SK-N-SH (cell line): ENCODE data around the gene SCARB1. TPM values are rescaled to one million over a fixed set of nuclear protein-coding genes. Genes with fewer than 3 reads are reported as not detected.

ENCODE experiments used
- CTCF ChIA-PET: fragments of 300-600, 350-600 bp; formaldehyde crosslinking; extraction: SDS; loops from one replicate; lab custom pipeline; 2021; lab: Yijun Ruan, JAX
- POLR2A ChIA-PET: fragments of 350-600 bp; sonication (Branson Sonifier 250); formaldehyde crosslinking; extraction: SDS; loops from one replicate; lab custom pipeline; 2020; ENCODE audit warnings: antibody characterized with exemption, inconsistent platforms; lab: Yijun Ruan, JAX
- DNase-seq: peaks from one replicate; pipeline ENCODE4 v3.0.0; 2012
- H2AFZ ChIP-seq: fragments of 200-600 bp; sonication (generic); 2 replicates; pipeline ENCODE4 v1.8.1; 2016; ENCODE audit warnings: antibody characterized with exemption, mild to moderate bottlenecking, low read depth
- H3F3A ChIP-seq: fragments of 200-600 bp; sonication (generic); replicated peaks from 2 replicates; pipeline ENCODE3; 2016; ENCODE audit warnings: antibody characterized with exemption, mild to moderate bottlenecking; ENCODE audit not compliant: insufficient read depth
- H3K27ac ChIP-seq, 2 experiments: fragments of 200-500 bp in 1 of 2; fragments of 200-600 bp in 1 of 2; sonication (Bioruptor generic) in 1 of 2; sonication (generic), shearing (Covaris generic) in 1 of 2; 2 replicates each; pipeline versions ENCODE4 v1.5.1 to v1.6.1; 2014 to 2016; ENCODE audit warnings: low read depth in 2 of 2, inconsistent platforms in 1 of 2, low read length in 1 of 2, mild to moderate bottlenecking in 1 of 2, mixed read lengths in 1 of 2
- H3K27me3 ChIP-seq: fragments of 200-600 bp; sonication (generic), shearing (Covaris generic); 2 replicates; pipeline ENCODE4 v1.6.1; 2016; ENCODE audit warnings: mixed run types; ENCODE audit not compliant: insufficient read depth
- H3K36me3 ChIP-seq, 2 experiments: fragments of 200-500 bp in 1 of 2; fragments of 200-600 bp in 1 of 2; sonication (Bioruptor generic) in 1 of 2; sonication (generic) in 1 of 2; replicated peaks in 1 of 2; 2 replicates each; pipeline versions ENCODE3 to v1.5.1; 2014 to 2016; ENCODE audit warnings: low read length in 1 of 2, mild to moderate bottlenecking in 1 of 2; ENCODE audit not compliant: insufficient read depth in 2 of 2, control insufficient read depth in 1 of 2
- H3K4me1 ChIP-seq, 2 experiments: fragments of 200-500 bp in 1 of 2; fragments of 200-600 bp in 1 of 2; sonication (Bioruptor generic) in 1 of 2; sonication (generic), shearing (Covaris generic) in 1 of 2; 2 replicates each; pipeline versions ENCODE4 v1.5.1 to v1.6.1; 2014 to 2016; ENCODE audit warnings: low read depth in 1 of 2, low read length in 1 of 2, mixed run types in 1 of 2; ENCODE audit not compliant: insufficient read depth in 2 of 2, control insufficient read depth in 1 of 2
- H3K4me2 ChIP-seq: fragments of 200-600 bp; sonication (generic), shearing (Covaris generic); 2 replicates; pipeline ENCODE4 v1.6.1; 2017; ENCODE audit warnings: mixed run types
- H3K4me3 ChIP-seq, 2 experiments: fragments of 200-500 bp in 1 of 2; fragments of 200-600 bp in 1 of 2; sonication (Bioruptor generic) in 1 of 2; sonication (generic), shearing (Covaris generic) in 1 of 2; 2 replicates each; pipeline versions ENCODE4 v1.5.1 to v1.8.1; 2014 to 2016; ENCODE audit warnings: low read depth in 2 of 2, inconsistent platforms in 1 of 2, low read length in 1 of 2, mild to moderate bottlenecking in 1 of 2, mixed read lengths in 1 of 2, moderate library complexity in 1 of 2
- H3K79me2 ChIP-seq: fragments of 200-600 bp; sonication (generic); 2 replicates; pipeline ENCODE4 v1.8.1; 2017; ENCODE audit warnings: mild to moderate bottlenecking; ENCODE audit not compliant: insufficient read depth
- H3K9ac ChIP-seq: fragments of 200-600 bp; sonication (generic); 2 replicates; pipeline ENCODE4 v1.6.1; 2017; ENCODE audit warnings: mixed run types
- H3K9me2 ChIP-seq: fragments of 200-600 bp; sonication (generic); 2 replicates; pipeline ENCODE4 v1.6.1; 2017; ENCODE audit warnings: mixed run types
- H3K9me3 ChIP-seq: fragments of 200-600 bp; sonication (generic); 2 replicates; pipeline ENCODE4 v1.6.1; 2017; ENCODE audit warnings: mixed run types, mild to moderate bottlenecking, moderate library complexity
- H4K20me1 ChIP-seq: fragments of 200-600 bp; sonication (generic); 2 replicates; pipeline ENCODE4 v1.6.1; 2017; ENCODE audit warnings: mild to moderate bottlenecking, mixed run types; ENCODE audit not compliant: insufficient read depth
- EP300 ChIP-seq, 2 experiments: IDR thresholded peaks; 2 replicates each; pipeline versions ENCODE4 v1.4.0 to v1.6.1; 2012; ENCODE audit warnings: borderline replicate concordance in 1 of 2, low read depth in 1 of 2, low read length in 1 of 2
- FOXM1 ChIP-seq: IDR thresholded peaks from 2 replicates; pipeline ENCODE4 v1.4.0; 2012; ENCODE audit warnings: low read depth, mild to moderate bottlenecking
- GABPA ChIP-seq: IDR thresholded peaks from 2 replicates; pipeline ENCODE4 v1.4.0; 2012; ENCODE audit warnings: low read depth, mild to moderate bottlenecking
- RXRA ChIP-seq: IDR thresholded peaks from 2 replicates; pipeline ENCODE4 v1.4.0; 2012; ENCODE audit warnings: low read depth, mild to moderate bottlenecking, borderline replicate concordance
- YY1 ChIP-seq: IDR thresholded peaks from 2 replicates; pipeline ENCODE4 v1.4.0; 2012; ENCODE audit warnings: low read depth, mild to moderate bottlenecking
- WGBS: methylation state at CpG from one replicate; pipeline ENCODE4 v1.1.6; 2017; ENCODE audit warnings: low lambda C conversion rate; 5-methylcytosine and 5-hydroxymethylcytosine counted together
- polyA plus RNA-seq, 3 experiments: library from polyadenylated mRNA; depleted of rRNA; stranded (reverse); fragments of >200 nt; gene quantifications; 2 replicates each; pipeline ENCODE4 v1.2.3, GENCODE V29; 2012
- TF ChIP-seq, protein P1 (sequence below): IDR thresholded peaks from 2 replicates; pipeline ENCODE4 v1.4.0; 2012; ENCODE audit warnings: low read depth, borderline replicate concordance
- TF ChIP-seq, protein P2 (sequence below): IDR thresholded peaks from 2 replicates; pipeline ENCODE4; 2012

The SCARB1 gene
- polyA plus RNA-seq, 1 of the 3 experiments (the other 2 are of a cell fraction) = 33.0 TPM

DNA sequence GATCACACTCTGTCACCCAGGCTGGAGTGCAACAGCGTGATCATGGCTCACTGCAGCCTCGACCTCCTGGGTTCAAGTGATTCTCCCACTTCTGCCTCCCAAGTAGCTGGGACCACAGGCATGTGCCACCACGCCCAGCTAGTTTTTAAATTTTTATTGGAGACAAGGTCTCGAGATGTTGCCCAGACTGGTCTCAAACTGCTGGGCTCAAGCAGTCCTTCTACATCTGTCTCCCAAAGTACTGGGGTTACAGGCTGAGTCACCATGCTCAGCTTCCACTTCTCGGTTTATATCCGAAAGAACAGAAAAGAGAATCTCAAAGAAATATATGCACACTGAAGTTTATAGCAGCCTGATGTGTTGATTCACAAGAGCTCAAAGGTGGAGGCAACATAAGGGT lies 107.5 kb downstream of the SCARB1 start:
- Histone ChIP-seq H3K27ac (no peak overlapping the region), H3K36me3 (no peaks in the 10 kb centered on the region), H2AFZ (no peak overlapping the region), H3K9me2 (no peaks in the 10 kb centered on the region), H3K27me3 (no peaks in the 10 kb centered on the region), H3K4me1 (peaks cover 0 to 30% of the 10 kb centered on the region in 2 experiments; a peak in 1 of 4 replicates), H3K79me2 (no peaks in the 10 kb centered on the region), H3F3A (no peaks in the 10 kb centered on the region), H3K4me2 (no peak overlapping the region), H3K9me3 (no peaks in the 10 kb centered on the region), H3K4me3 (no peak overlapping the region), H4K20me1 (no peaks in the 10 kb centered on the region), H3K9ac (no peak overlapping the region)
- CTCF ChIA-PET = interaction anchor here (1.5 to 4.0 kb wide), 3 partner anchors 10 to 720 kb away, joined by 3 to 23 read pairs (median 7); no protein-coding TSS in a partner anchor
- TF ChIP-seq YY1 (no peak), GABPA (no peak), FOXM1 (no peak)
- TF ChIP-seq, protein P1, sequence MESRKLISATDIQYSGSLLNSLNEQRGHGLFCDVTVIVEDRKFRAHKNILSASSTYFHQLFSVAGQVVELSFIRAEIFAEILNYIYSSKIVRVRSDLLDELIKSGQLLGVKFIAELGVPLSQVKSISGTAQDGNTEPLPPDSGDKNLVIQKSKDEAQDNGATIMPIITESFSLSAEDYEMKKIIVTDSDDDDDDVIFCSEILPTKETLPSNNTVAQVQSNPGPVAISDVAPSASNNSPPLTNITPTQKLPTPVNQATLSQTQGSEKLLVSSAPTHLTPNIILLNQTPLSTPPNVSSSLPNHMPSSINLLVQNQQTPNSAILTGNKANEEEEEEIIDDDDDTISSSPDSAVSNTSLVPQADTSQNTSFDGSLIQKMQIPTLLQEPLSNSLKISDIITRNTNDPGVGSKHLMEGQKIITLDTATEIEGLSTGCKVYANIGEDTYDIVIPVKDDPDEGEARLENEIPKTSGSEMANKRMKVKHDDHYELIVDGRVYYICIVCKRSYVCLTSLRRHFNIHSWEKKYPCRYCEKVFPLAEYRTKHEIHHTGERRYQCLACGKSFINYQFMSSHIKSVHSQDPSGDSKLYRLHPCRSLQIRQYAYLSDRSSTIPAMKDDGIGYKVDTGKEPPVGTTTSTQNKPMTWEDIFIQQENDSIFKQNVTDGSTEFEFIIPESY = no peak
- DNase-seq = no peak
- 71% methylated on average over 6 of the region's 6 CpGs for WGBS
- POLR2A ChIA-PET = no interaction called here

DNA sequence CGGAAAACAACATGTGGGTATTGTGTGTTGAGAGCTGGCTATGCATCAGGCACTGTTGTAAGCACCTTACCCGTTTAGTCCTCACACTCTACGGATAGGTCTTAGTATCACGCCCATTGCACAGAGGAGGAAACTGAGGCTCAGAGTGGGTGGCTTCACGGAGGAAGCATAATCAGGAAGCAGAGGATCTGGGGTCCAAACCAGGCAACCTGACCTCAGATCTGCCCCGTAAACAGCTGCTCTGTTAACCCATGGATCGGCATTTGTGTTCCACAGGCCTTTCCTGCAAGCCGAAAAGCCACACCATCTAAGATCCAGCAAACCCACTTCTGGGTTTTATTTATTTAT lies 107.9 kb downstream of the SCARB1 start:
- Histone ChIP-seq H4K20me1 (no peaks in the 10 kb centered on the region), H3K4me1 (peaks cover 0 to 33% of the 10 kb centered on the region in 2 experiments; a peak in 1 of 4 replicates), H3K36me3 (no peaks in the 10 kb centered on the region), H3K4me2 (no peak overlapping the region), H2AFZ (no peak overlapping the region), H3K27me3 (no peaks in the 10 kb centered on the region), H3K9me3 (no peaks in the 10 kb centered on the region), H3K9me2 (no peaks in the 10 kb centered on the region), H3K4me3 (no peak overlapping the region), H3K9ac (no peak overlapping the region), H3K79me2 (no peaks in the 10 kb centered on the region), H3K27ac (no peak overlapping the region; a peak in 1 of 4 replicates), H3F3A (no peaks in the 10 kb centered on the region)
- WGBS = 92% methylated on average over 8 of the region's 8 CpGs
- no peak for TF ChIP-seq EP300 (IDR thresholded peaks at IDR 0.05; ENCODE audit: borderline replicate concordance in 1 of 2, low read depth in 1 of 2, low read length in 1 of 2)
- TF ChIP-seq, protein P2, sequence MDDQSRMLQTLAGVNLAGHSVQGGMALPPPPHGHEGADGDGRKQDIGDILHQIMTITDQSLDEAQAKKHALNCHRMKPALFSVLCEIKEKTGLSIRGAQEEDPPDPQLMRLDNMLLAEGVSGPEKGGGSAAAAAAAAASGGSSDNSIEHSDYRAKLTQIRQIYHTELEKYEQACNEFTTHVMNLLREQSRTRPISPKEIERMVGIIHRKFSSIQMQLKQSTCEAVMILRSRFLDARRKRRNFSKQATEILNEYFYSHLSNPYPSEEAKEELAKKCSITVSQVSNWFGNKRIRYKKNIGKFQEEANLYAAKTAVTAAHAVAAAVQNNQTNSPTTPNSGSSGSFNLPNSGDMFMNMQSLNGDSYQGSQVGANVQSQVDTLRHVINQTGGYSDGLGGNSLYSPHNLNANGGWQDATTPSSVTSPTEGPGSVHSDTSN = no peak
- TF ChIP-seq RXRA = no peak
- CTCF ChIA-PET = interaction anchor here (0.8 to 2.2 kb wide), 2 partner anchors 11 to 13 kb away, joined by 3 to 7 read pairs; no protein-coding TSS in a partner anchor
- POLR2A ChIA-PET = interaction anchor here (0.7 kb wide), 1 partner anchor 212 kb away, joined by 3 read pairs; no protein-coding TSS in a partner anchor
- no peak for DNase-seq
